ENCODE measurements around the gene GCNT1. TPM values are rescaled to one million over a fixed set of nuclear protein-coding genes. Genes with fewer than 3 reads are reported as not detected.
"Not testable (repeated sequence)": the region's sequence is repeated elsewhere in the genome, so short reads cannot be mapped to it uniquely, and the experiment has no call there.

GCNT1 gene
- total and polyA plus RNA-seq, 5 donors from 2014 or later: 4.5 to 12.7 (median 10.4) TPM

DNA sequence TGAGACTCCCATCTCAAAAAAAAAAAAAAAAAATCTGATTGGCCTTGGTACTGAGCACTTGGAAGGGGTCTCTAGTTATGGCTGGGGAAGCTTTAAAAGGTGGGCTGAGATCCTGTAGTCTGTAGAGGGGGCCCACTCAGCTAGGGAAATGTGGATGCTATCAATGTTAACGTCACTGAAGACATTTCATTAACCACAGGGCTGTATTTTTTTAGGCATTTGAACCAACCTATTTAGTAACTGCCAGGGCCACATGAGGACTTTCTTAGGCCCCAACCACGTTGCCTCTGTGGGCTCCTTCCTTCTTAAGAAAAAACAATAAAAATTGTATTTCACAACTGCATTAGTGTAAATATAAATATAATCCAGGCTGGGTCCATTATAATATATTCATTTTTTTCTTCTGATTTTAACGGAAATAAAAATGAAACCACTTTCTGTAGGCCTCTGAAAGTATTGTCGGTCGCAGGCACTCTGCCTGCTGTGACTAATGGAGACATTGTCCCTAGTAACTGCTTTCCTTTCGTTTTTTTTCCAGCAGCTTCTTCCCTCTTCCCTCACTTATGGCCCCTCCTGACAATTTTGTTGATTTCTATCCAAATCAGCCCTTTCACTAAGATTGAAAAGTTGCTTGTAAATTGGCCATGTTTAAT lies 71.6 kb downstream of the GCNT1 start:
- Mint-ChIP-seq H3K4me3 (peak overlapping the region in 3 of 4 donors; percentile 26 to 68 (median 32)), H3K36me3 (no peaks in the 10 kb centered on the region), H3K27me3 (no peaks in the 10 kb centered on the region), H3K4me1 (peaks cover 3 to 11% (median 6%) of the 10 kb centered on the region in 4 donors), H3K27ac (peak overlapping the region in 2 of 3 donors; percentile 65 to 80), H3K9me3 (no peaks in the 10 kb centered on the region)
- ATAC-seq (ENCODE audit: low read depth in 2 of 2) (no peak), DNase-seq (peak in 1 of 3 donors; percentile 52)
- H3K27ac ChIP-seq (ENCODE audit: insufficient read depth, low read length, poor library complexity, severe bottlenecking): no peak overlapping the region
- no peaks in the 10 kb centered on the region for H3K36me3 ChIP-seq (ENCODE audit: control insufficient read depth, insufficient read depth, low read length)
- H3K27me3 ChIP-seq (ENCODE audit: control insufficient read depth, insufficient read depth, low read length): no peaks in the 10 kb centered on the region
- H3K9me3 ChIP-seq (ENCODE audit: control insufficient read depth in 2 of 2, low read length in 2 of 2): no peaks in the 10 kb centered on the region
- peak overlapping the region; percentile 47 for H3K4me3 ChIP-seq (ENCODE audit: low read depth, low read length)
- H3K4me1 ChIP-seq (ENCODE audit: control insufficient read depth, insufficient read depth, low read length, poor library complexity, severe bottlenecking): no peaks in the 10 kb centered on the region

DNA sequence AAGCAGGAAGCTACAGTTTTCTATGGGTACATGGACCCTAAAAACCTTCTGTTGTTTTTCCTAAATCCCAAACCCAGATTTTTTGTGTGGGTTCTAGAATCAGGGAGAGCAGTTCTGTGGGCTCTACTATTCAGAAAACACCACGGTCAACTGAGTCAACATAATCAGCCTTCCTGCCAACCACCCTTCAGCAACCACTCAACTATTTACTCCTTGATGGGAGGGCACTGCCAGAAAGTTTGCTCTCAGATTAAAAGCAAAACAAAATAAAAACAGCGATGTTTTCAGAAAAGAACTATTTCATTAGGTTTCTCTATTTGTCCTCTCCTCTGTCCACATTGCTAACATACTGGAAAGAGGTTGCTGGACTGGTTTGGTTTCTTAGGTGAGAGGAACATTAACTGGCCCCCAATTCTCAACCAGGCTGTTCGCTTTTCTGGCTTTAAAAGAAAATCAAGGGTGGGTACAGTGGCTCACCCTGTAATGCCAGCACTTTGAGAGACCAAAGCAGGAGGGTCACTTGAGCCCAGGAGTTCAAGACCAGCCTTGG lies 72.3 kb downstream of the GCNT1 start:
- Histone ChIP-seq H3K4me1 (ENCODE audit: control insufficient read depth, insufficient read depth, low read length, poor library complexity, severe bottlenecking) (no peaks in the 10 kb centered on the region), H3K36me3 (ENCODE audit: control insufficient read depth, insufficient read depth, low read length) (no peaks in the 10 kb centered on the region), H3K27me3 (ENCODE audit: control insufficient read depth, insufficient read depth, low read length) (no peaks in the 10 kb centered on the region), H3K27ac (ENCODE audit: insufficient read depth, low read length, poor library complexity, severe bottlenecking) (no peak overlapping the region), H3K9me3 (ENCODE audit: control insufficient read depth in 2 of 2, low read length in 2 of 2) (no peaks in the 10 kb centered on the region), H3K4me3 (ENCODE audit: low read depth, low read length) (no peak overlapping the region)
- Mint-ChIP-seq H3K4me1 (peaks cover 3 to 11% (median 6%) of the 10 kb centered on the region in 4 donors), H3K4me3 (no peak overlapping the region), H3K9me3 (no peaks in the 10 kb centered on the region), H3K27me3 (no peaks in the 10 kb centered on the region), H3K36me3 (no peaks in the 10 kb centered on the region), H3K27ac (peak overlapping the region in 1 of 3 donors; percentile 65)
- ATAC-seq (ENCODE audit: low read depth in 2 of 2) (no peak), DNase-seq (no peak)

DNA sequence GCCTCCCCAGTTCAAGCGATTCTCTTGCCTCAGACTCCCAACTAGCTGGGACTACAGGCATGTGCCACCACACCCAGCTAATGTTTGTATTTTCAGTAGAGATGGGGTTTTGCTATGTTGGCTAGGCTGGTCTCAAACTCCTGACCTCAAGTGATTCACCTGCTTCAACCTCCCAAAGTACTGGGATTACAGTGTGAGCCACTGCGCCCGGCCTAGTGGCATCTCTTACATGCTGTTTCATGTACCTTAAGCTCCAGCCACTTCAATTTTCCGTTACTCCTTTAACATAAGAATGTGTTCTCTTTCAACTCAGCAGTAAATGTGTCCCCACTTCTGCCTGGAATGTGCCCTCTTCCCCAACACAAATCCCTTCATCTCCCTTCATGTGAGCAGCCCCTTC lies 73.9 kb downstream of the GCNT1 start:
- H3K27ac ChIP-seq (ENCODE audit: insufficient read depth, low read length, poor library complexity, severe bottlenecking); ATAC-seq (ENCODE audit: low read depth in 2 of 2); H3K4me3 ChIP-seq (ENCODE audit: low read depth, low read length); H3K27me3 Mint-ChIP-seq; H3K4me1 ChIP-seq (ENCODE audit: control insufficient read depth, insufficient read depth, low read length, poor library complexity, severe bottlenecking); DNase-seq; H3K9me3 ChIP-seq (ENCODE audit: control insufficient read depth in 2 of 2, low read length in 2 of 2); H3K36me3 Mint-ChIP-seq; H3K27ac Mint-ChIP-seq; H3K9me3 Mint-ChIP-seq; H3K4me3 Mint-ChIP-seq; H3K36me3 ChIP-seq (ENCODE audit: control insufficient read depth, insufficient read depth, low read length); H3K27me3 ChIP-seq (ENCODE audit: control insufficient read depth, insufficient read depth, low read length): not testable (repeated sequence)
- peaks cover 3 to 11% (median 6%) of the 10 kb centered on the region in 4 donors for H3K4me1 Mint-ChIP-seq

DNA sequence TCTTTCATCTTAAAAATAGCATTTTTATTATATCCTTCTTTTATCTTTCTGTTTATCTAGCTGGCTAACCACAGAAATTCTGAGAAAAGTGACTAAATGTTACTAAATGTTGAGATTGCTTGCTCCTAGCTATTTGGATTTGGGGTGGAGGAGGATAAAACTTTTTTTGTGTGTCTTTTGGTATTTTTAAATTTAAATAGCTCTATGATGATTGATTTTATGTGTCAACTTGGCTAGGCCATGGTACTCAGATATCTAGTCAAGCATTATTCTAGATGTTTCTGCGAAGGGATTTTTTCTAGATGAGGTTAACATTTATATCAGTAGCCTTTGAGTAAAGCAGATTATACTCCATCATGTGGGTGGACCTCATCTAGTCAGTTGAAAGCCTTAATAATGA lies 75.0 kb downstream of the GCNT1 start:
- peak in 1 of 3 donors; percentile 8 for DNase-seq
- Mint-ChIP-seq H3K27ac (no peak overlapping the region), H3K4me3 (no peak overlapping the region), H3K27me3 (no peaks in the 10 kb centered on the region), H3K9me3 (no peaks in the 10 kb centered on the region), H3K4me1 (peaks cover 3 to 11% (median 6%) of the 10 kb centered on the region in 4 donors), H3K36me3 (no peaks in the 10 kb centered on the region)
- Histone ChIP-seq H3K4me3 (ENCODE audit: low read depth, low read length) (no peak overlapping the region), H3K9me3 (ENCODE audit: control insufficient read depth in 2 of 2, low read length in 2 of 2) (no peaks in the 10 kb centered on the region), H3K27ac (ENCODE audit: insufficient read depth, low read length, poor library complexity, severe bottlenecking) (no peak overlapping the region), H3K36me3 (ENCODE audit: control insufficient read depth, insufficient read depth, low read length) (no peaks in the 10 kb centered on the region), H3K27me3 (ENCODE audit: control insufficient read depth, insufficient read depth, low read length) (no peaks in the 10 kb centered on the region), H3K4me1 (ENCODE audit: control insufficient read depth, insufficient read depth, low read length, poor library complexity, severe bottlenecking) (no peaks in the 10 kb centered on the region)
- ATAC-seq (ENCODE audit: low read depth in 2 of 2): no peak

DNA sequence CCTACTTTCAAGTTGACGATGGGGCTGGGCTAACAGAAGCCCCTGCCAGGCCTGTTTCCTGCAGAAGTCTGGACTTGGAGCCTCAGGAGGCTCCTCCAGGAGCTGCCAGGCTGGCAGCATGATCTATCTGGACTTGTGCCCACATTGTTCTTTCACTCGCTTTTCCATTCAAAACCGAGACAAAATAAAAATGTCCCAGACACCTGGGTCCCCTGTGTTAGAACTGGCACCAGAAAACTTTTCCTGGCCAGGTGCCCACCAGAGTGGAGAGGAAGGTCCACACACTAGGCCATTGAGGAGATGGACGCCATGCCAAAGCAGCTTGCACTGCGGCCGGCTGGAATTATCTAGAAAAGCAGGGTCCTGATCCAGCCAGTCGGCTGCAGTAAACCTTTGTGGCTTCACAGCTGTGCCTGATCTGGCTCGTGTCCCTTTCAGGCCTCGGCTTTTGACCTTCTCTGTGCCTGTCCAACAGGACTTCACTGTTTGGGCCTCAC lies 78.2 kb downstream of the GCNT1 start:
- Mint-ChIP-seq H3K27ac (no peak overlapping the region), H3K4me1 (peaks cover 0 to 4% (median under 1%) of the 10 kb centered on the region in 4 donors), H3K36me3 (no peaks in the 10 kb centered on the region), H3K4me3 (no peak overlapping the region), H3K9me3 (no peaks in the 10 kb centered on the region), H3K27me3 (peaks cover 4% of the 10 kb centered on the region)
- H3K4me1 ChIP-seq (ENCODE audit: control insufficient read depth, insufficient read depth, low read length, poor library complexity, severe bottlenecking): no peaks in the 10 kb centered on the region
- H3K36me3 ChIP-seq (ENCODE audit: control insufficient read depth, insufficient read depth, low read length): no peaks in the 10 kb centered on the region
- no peak overlapping the region for H3K27ac ChIP-seq (ENCODE audit: insufficient read depth, low read length, poor library complexity, severe bottlenecking)
- ATAC-seq (ENCODE audit: low read depth in 2 of 2) (no peak), DNase-seq (no peak)
- H3K27me3 ChIP-seq (ENCODE audit: control insufficient read depth, insufficient read depth, low read length): no peaks in the 10 kb centered on the region
- H3K4me3 ChIP-seq (ENCODE audit: low read depth, low read length): no peak overlapping the region
- no peaks in the 10 kb centered on the region for H3K9me3 ChIP-seq (ENCODE audit: control insufficient read depth in 2 of 2, low read length in 2 of 2)

DNA sequence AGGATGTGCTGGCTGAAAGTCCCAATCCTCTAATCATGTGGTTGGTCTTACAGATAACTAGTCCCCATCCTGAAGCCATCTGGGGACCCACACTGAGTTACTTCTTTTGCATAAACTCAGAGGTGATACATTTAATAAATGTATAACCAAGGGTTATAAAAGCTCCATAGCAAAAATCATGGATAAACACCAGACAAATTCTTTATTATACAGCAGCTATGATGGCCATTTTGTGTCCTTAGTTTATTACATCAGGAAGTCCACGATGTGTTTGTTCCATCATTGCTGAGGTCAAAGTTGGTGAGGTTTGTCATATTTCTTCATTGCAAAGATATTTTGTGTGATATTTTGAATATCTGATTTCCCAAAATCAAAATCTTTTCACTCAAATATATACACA lies 80.2 kb downstream of the GCNT1 start:
- Histone ChIP-seq H3K27ac (ENCODE audit: insufficient read depth, low read length, poor library complexity, severe bottlenecking) (no peak overlapping the region), H3K36me3 (ENCODE audit: control insufficient read depth, insufficient read depth, low read length) (no peaks in the 10 kb centered on the region), H3K27me3 (ENCODE audit: control insufficient read depth, insufficient read depth, low read length) (no peaks in the 10 kb centered on the region), H3K4me1 (ENCODE audit: control insufficient read depth, insufficient read depth, low read length, poor library complexity, severe bottlenecking) (no peaks in the 10 kb centered on the region), H3K9me3 (ENCODE audit: control insufficient read depth in 2 of 2, low read length in 2 of 2) (no peaks in the 10 kb centered on the region), H3K4me3 (ENCODE audit: low read depth, low read length) (no peak overlapping the region)
- DNase-seq: no peak
- no peak overlapping the region for H3K4me3 Mint-ChIP-seq
- no peak for ATAC-seq (ENCODE audit: low read depth in 2 of 2)
- peaks cover 0 to 2% (median 0%) of the 10 kb centered on the region in 4 donors for H3K4me1 Mint-ChIP-seq
- no peaks in the 10 kb centered on the region for H3K36me3 Mint-ChIP-seq
- H3K27ac Mint-ChIP-seq: no peak overlapping the region
- H3K27me3 Mint-ChIP-seq: peaks cover 7% of the 10 kb centered on the region
- no peaks in the 10 kb centered on the region for H3K9me3 Mint-ChIP-seq

DNA sequence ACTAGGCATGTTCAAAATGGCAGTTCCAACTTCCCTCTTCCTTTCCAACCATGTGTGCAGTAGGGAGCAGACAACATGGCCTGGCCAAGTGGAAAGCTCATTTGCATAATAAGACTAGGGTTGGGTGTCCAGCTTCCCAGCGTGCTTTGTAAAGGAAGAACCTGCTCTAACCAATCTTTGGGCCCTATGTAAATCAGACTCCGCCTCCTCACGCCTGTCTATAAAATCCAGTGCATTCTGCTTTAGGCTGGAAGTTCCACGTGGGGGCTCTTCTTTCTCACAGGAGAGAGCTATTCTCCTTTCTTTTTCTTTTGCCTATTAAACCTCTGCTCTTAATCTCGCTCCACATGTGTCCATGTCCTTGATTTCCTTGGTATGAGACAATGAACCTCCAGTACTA lies 83.4 kb downstream of the GCNT1 start:
- no peak overlapping the region for H3K4me3 ChIP-seq (ENCODE audit: low read depth, low read length)
- no peaks in the 10 kb centered on the region for H3K27me3 ChIP-seq (ENCODE audit: control insufficient read depth, insufficient read depth, low read length)
- no peak overlapping the region for H3K27ac Mint-ChIP-seq
- no peaks in the 10 kb centered on the region for H3K9me3 ChIP-seq (ENCODE audit: control insufficient read depth in 2 of 2, low read length in 2 of 2)
- H3K27ac ChIP-seq (ENCODE audit: insufficient read depth, low read length, poor library complexity, severe bottlenecking): no peak overlapping the region
- peaks cover 0 to 2% (median 0%) of the 10 kb centered on the region in 4 donors for H3K4me1 Mint-ChIP-seq
- H3K36me3 Mint-ChIP-seq: no peaks in the 10 kb centered on the region
- H3K4me1 ChIP-seq (ENCODE audit: control insufficient read depth, insufficient read depth, low read length, poor library complexity, severe bottlenecking): no peaks in the 10 kb centered on the region
- peaks cover 0 to 1% (median 0%) of the 10 kb centered on the region in 7 donors for H3K9me3 Mint-ChIP-seq
- H3K36me3 ChIP-seq (ENCODE audit: control insufficient read depth, insufficient read depth, low read length): no peaks in the 10 kb centered on the region
- peaks cover 7% of the 10 kb centered on the region for H3K27me3 Mint-ChIP-seq
- H3K4me3 Mint-ChIP-seq: no peak overlapping the region
- DNase-seq (no peak), ATAC-seq (ENCODE audit: low read depth in 2 of 2) (no peak)

DNA sequence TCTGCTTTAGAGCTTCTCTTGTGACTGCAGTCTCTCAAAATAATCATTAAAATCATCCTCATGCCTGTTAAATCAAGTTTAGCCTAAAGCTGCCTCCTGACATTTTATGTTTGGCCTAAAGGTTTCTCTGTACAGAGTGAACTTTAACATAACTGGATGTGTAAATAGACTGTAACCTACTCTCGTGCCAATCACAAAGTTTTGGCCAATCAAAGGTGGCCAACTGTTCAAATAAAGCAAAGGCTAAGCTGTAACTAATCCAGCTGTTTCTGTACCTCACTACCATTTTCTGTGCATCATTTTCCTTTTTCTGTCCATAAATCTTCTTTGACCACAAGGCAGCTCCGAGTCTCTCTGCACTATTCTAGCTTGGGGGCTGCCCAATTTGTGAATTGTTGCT lies 86.2 kb downstream of the GCNT1 start:
- Mint-ChIP-seq H3K27me3 (peaks cover 6% of the 10 kb centered on the region), H3K4me1 (peaks cover 0 to 2% (median 0%) of the 10 kb centered on the region in 4 donors), H3K27ac (no peak overlapping the region), H3K9me3 (peaks cover 0 to 1% (median 0%) of the 10 kb centered on the region in 7 donors), H3K4me3 (no peak overlapping the region), H3K36me3 (no peaks in the 10 kb centered on the region)
- no peaks in the 10 kb centered on the region for H3K36me3 ChIP-seq (ENCODE audit: control insufficient read depth, insufficient read depth, low read length)
- H3K4me3 ChIP-seq (ENCODE audit: low read depth, low read length): no peak overlapping the region
- H3K4me1 ChIP-seq (ENCODE audit: control insufficient read depth, insufficient read depth, low read length, poor library complexity, severe bottlenecking): no peaks in the 10 kb centered on the region
- H3K27ac ChIP-seq (ENCODE audit: insufficient read depth, low read length, poor library complexity, severe bottlenecking): no peak overlapping the region
- no peaks in the 10 kb centered on the region for H3K9me3 ChIP-seq (ENCODE audit: control insufficient read depth in 2 of 2, low read length in 2 of 2)
- H3K27me3 ChIP-seq (ENCODE audit: control insufficient read depth, insufficient read depth, low read length): no peaks in the 10 kb centered on the region
- no peak for DNase-seq
- ATAC-seq (ENCODE audit: low read depth in 2 of 2): no peak
